ENCODE measurements around the gene PEAK1. TPM values are rescaled to one million over a fixed set of nuclear protein-coding genes. Genes with fewer than 3 reads are reported as not detected.

Gene PEAK1
- total and polyA plus RNA-seq, 2 experiments from 2014 or later: 7.8 to 34.1 TPM

DNA sequence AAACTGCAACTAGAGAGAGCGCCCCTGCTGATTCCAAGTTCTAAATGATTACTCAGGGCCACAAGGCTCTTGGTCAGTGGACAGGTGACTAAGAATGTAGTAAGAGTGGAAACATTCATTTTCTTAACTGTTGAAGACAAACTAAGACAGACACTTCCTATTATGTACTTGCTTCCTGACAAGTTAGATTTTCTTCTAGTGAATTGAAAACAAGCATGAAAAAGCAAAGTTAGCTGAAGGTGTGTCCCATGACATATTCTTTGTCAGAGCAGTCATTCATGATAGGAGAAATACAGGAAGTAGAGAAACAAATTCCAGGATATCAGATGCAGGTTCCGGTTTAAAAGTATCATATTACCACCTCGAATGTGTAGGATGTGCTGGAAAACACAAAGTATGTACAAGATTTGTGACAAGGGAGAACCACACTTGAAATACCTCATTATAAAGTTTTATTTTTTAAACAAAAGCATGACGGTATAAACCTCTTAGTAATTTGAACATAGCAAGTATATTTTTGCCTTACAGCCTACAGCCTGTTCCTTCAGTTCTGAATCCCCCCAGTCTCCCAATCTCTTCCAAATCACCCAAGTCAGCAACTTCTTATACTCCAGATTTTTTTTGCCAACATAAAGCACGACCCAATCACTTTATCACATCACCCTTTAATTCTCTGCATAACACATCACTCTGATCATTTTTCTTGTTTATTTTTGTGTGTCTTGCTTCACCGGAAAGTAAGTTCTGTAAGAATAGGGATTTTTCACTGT is 355.2 kb downstream of the PEAK1 start:
- TF ChIP-seq, protein P1, sequence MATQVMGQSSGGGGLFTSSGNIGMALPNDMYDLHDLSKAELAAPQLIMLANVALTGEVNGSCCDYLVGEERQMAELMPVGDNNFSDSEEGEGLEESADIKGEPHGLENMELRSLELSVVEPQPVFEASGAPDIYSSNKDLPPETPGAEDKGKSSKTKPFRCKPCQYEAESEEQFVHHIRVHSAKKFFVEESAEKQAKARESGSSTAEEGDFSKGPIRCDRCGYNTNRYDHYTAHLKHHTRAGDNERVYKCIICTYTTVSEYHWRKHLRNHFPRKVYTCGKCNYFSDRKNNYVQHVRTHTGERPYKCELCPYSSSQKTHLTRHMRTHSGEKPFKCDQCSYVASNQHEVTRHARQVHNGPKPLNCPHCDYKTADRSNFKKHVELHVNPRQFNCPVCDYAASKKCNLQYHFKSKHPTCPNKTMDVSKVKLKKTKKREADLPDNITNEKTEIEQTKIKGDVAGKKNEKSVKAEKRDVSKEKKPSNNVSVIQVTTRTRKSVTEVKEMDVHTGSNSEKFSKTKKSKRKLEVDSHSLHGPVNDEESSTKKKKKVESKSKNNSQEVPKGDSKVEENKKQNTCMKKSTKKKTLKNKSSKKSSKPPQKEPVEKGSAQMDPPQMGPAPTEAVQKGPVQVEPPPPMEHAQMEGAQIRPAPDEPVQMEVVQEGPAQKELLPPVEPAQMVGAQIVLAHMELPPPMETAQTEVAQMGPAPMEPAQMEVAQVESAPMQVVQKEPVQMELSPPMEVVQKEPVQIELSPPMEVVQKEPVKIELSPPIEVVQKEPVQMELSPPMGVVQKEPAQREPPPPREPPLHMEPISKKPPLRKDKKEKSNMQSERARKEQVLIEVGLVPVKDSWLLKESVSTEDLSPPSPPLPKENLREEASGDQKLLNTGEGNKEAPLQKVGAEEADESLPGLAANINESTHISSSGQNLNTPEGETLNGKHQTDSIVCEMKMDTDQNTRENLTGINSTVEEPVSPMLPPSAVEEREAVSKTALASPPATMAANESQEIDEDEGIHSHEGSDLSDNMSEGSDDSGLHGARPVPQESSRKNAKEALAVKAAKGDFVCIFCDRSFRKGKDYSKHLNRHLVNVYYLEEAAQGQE (IDR thresholded peaks at IDR 0.05; ENCODE audit: unreplicated experiment): no peak
- no peak for TF ChIP-seq ZNF331 (CRISPR knock-in tag; IDR thresholded peaks at IDR 0.05; ENCODE audit: low read depth)
- no peak for TF ChIP-seq JUNB (IDR thresholded peaks at IDR 0.05; ENCODE audit: unreplicated experiment)
- TF ChIP-seq, protein P2, sequence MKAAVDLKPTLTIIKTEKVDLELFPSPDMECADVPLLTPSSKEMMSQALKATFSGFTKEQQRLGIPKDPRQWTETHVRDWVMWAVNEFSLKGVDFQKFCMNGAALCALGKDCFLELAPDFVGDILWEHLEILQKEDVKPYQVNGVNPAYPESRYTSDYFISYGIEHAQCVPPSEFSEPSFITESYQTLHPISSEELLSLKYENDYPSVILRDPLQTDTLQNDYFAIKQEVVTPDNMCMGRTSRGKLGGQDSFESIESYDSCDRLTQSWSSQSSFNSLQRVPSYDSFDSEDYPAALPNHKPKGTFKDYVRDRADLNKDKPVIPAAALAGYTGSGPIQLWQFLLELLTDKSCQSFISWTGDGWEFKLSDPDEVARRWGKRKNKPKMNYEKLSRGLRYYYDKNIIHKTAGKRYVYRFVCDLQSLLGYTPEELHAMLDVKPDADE (IDR thresholded peaks at IDR 0.05): no peak
- no peak for TF ChIP-seq ZNF114 (CRISPR knock-in tag; IDR thresholded peaks at IDR 0.05)
- no peak for TF ChIP-seq POLR2AphosphoS5 (IDR thresholded peaks at IDR 0.05; ENCODE audit: low read depth)
- TF ChIP-seq, protein P3, sequence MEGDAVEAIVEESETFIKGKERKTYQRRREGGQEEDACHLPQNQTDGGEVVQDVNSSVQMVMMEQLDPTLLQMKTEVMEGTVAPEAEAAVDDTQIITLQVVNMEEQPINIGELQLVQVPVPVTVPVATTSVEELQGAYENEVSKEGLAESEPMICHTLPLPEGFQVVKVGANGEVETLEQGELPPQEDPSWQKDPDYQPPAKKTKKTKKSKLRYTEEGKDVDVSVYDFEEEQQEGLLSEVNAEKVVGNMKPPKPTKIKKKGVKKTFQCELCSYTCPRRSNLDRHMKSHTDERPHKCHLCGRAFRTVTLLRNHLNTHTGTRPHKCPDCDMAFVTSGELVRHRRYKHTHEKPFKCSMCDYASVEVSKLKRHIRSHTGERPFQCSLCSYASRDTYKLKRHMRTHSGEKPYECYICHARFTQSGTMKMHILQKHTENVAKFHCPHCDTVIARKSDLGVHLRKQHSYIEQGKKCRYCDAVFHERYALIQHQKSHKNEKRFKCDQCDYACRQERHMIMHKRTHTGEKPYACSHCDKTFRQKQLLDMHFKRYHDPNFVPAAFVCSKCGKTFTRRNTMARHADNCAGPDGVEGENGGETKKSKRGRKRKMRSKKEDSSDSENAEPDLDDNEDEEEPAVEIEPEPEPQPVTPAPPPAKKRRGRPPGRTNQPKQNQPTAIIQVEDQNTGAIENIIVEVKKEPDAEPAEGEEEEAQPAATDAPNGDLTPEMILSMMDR (conservative IDR thresholded peaks at IDR 0.05; ENCODE audit: low read depth in 2 of 2): no peak
- no peak for TF ChIP-seq EZH2phosphoT487 (IDR thresholded peaks at IDR 0.05; ENCODE audit: unreplicated experiment)
- TF ChIP-seq, protein P4, sequence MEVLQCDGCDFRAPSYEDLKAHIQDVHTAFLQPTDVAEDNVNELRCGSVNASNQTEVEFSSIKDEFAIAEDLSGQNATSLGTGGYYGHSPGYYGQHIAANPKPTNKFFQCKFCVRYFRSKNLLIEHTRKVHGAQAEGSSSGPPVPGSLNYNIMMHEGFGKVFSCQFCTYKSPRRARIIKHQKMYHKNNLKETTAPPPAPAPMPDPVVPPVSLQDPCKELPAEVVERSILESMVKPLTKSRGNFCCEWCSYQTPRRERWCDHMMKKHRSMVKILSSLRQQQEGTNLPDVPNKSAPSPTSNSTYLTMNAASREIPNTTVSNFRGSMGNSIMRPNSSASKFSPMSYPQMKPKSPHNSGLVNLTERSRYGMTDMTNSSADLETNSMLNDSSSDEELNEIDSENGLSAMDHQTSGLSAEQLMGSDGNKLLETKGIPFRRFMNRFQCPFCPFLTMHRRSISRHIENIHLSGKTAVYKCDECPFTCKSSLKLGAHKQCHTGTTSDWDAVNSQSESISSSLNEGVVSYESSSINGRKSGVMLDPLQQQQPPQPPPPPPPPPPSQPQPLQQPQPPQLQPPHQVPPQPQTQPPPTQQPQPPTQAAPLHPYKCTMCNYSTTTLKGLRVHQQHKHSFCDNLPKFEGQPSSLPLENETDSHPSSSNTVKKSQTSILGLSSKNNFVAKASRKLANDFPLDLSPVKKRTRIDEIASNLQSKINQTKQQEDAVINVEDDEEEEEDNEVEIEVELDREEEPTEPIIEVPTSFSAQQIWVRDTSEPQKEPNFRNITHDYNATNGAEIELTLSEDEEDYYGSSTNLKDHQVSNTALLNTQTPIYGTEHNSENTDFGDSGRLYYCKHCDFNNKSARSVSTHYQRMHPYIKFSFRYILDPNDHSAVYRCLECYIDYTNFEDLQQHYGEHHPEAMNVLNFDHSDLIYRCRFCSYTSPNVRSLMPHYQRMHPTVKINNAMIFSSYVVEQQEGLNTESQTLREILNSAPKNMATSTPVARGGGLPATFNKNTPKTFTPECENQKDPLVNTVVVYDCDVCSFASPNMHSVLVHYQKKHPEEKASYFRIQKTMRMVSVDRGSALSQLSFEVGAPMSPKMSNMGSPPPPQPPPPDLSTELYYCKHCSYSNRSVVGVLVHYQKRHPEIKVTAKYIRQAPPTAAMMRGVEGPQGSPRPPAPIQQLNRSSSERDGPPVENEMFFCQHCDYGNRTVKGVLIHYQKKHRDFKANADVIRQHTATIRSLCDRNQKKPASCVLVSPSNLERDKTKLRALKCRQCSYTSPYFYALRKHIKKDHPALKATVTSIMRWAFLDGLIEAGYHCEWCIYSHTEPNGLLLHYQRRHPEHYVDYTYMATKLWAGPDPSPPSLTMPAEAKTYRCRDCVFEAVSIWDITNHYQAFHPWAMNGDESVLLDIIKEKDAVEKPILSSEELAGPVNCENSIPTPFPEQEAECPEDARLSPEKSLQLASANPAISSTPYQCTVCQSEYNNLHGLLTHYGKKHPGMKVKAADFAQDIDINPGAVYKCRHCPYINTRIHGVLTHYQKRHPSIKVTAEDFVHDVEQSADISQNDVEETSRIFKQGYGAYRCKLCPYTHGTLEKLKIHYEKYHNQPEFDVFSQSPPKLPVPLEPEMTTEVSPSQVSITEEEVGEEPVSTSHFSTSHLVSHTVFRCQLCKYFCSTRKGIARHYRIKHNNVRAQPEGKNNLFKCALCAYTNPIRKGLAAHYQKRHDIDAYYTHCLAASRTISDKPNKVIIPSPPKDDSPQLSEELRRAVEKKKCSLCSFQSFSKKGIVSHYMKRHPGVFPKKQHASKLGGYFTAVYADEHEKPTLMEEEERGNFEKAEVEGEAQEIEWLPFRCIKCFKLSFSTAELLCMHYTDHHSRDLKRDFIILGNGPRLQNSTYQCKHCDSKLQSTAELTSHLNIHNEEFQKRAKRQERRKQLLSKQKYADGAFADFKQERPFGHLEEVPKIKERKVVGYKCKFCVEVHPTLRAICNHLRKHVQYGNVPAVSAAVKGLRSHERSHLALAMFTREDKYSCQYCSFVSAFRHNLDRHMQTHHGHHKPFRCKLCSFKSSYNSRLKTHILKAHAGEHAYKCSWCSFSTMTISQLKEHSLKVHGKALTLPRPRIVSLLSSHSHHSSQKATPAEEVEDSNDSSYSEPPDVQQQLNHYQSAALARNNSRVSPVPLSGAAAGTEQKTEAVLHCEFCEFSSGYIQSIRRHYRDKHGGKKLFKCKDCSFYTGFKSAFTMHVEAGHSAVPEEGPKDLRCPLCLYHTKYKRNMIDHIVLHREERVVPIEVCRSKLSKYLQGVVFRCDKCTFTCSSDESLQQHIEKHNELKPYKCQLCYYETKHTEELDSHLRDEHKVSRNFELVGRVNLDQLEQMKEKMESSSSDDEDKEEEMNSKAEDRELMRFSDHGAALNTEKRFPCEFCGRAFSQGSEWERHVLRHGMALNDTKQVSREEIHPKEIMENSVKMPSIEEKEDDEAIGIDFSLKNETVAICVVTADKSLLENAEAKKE (CRISPR knock-in tag; IDR thresholded peaks at IDR 0.05): no peak
- TF ChIP-seq STAT1 (IDR thresholded peaks at IDR 0.05; ENCODE audit: unreplicated experiment): no peak
- no peak for TF ChIP-seq EZH2 (IDR thresholded peaks at IDR 0.05; ENCODE audit: low read depth, unreplicated experiment)
- TF ChIP-seq CREB1 (CRISPR knock-in tag; IDR thresholded peaks at IDR 0.05; ENCODE audit: low read depth): no peak
- no peak for TF ChIP-seq NANOG (IDR thresholded peaks at IDR 0.05; ENCODE audit: borderline replicate concordance)
- Histone ChIP-seq H4K20me1 (replicated peaks; ENCODE audit: insufficient read depth) (peaks cover 22% of the 10 kb centered on the region), H2AFZ (no peak overlapping the region), H3K79me2 (replicated peaks; ENCODE audit: insufficient read depth) (peaks cover 96% of the 10 kb centered on the region), H3K9me2 (ENCODE audit: insufficient read depth) (no peaks in the 10 kb centered on the region), H3K4me3 (no peak overlapping the region), H3K4me1 (ENCODE audit: insufficient read depth) (peaks cover 12% of the 10 kb centered on the region), H3K36me3 (ENCODE audit: insufficient read depth) (no peaks in the 10 kb centered on the region), H3K27me3 (ENCODE audit: insufficient read depth) (peaks cover 7% of the 10 kb centered on the region; the same call in 1 of the 2 replicates), H3K4me2 (no peak overlapping the region), H3K27ac (ENCODE audit: low read depth) (no peak overlapping the region), H3F3A (replicated peaks; ENCODE audit: low read depth) (no peaks in the 10 kb centered on the region)
- Mint-ChIP-seq H3K27ac (no peak overlapping the region; the same call in 1 of the 2 replicates), H3K36me3 (ENCODE audit: low read depth) (no peaks in the 10 kb centered on the region), H3K4me1 (peaks cover 35% of the 10 kb centered on the region), H3K9me3 (no peaks in the 10 kb centered on the region), H3K4me3 (no peak overlapping the region), H3K27me3 (ENCODE audit: insufficient read depth, low read depth, poor library complexity) (no peaks in the 10 kb centered on the region)
- no peak for DNase-seq (ENCODE audit: low spot score)
- no peak for ATAC-seq
